Small intestine (tissue), 16 donors: ENCODE results near the gene IL20RB. TPM values are rescaled to one million over a fixed set of nuclear protein-coding genes. Genes with fewer than 3 reads are reported as not detected.
A peak's percentile ranks its signal among the peaks of the same experiment; 100 is the strongest.

ENCODE experiments used
- DNase-seq, 2 donors: peaks; one replicate each; pipeline versions ENCODE4 v3.0.0 to v3.0.0-alpha.2; 2013
- FAIRE-seq: peaks from 2 replicates; lab custom pipeline; 2012; peaks lifted over from hg19 to GRCh38; lab: Jason Lieb, UNC
- H3K27ac ChIP-seq, 3 donors: one replicate each; pipeline ENCODE4 v1.5.1; 2013; ENCODE audit warnings: low read length in 2 of 3, mild to moderate bottlenecking in 2 of 3, control low read depth in 1 of 3, inconsistent platforms in 1 of 3, low read depth in 1 of 3, moderate library complexity in 1 of 3
- H3K27me3 ChIP-seq, 3 donors: one replicate each; pipeline ENCODE4 v1.6.1; 2013; ENCODE audit warnings: low read length in 3 of 3, inconsistent platforms in 1 of 3; ENCODE audit not compliant: control insufficient read depth in 3 of 3, insufficient read depth in 3 of 3
- H3K36me3 ChIP-seq, 3 donors: one replicate each; pipeline ENCODE4 v1.6.1; 2013; ENCODE audit warnings: low read length in 3 of 3, inconsistent platforms in 1 of 3, low read depth in 1 of 3, mild to moderate bottlenecking in 1 of 3, moderate library complexity in 1 of 3; ENCODE audit not compliant: control insufficient read depth in 3 of 3, insufficient read depth in 2 of 3
- H3K4me1 ChIP-seq, 3 donors: one replicate each; pipeline ENCODE4 v1.6.1; 2013; ENCODE audit warnings: low read length in 2 of 3, inconsistent platforms in 1 of 3, low read depth in 1 of 3, mild to moderate bottlenecking in 1 of 3, moderate library complexity in 1 of 3; ENCODE audit not compliant: control insufficient read depth in 3 of 3, insufficient read depth in 2 of 3
- H3K4me3 ChIP-seq, 3 donors: one replicate each; pipeline ENCODE4 v1.5.1; 2013; ENCODE audit warnings: low read length in 3 of 3, control low read depth in 1 of 3, inconsistent platforms in 1 of 3, low read depth in 1 of 3, mild to moderate bottlenecking in 1 of 3, moderate library complexity in 1 of 3
- H3K9me3 ChIP-seq, 2 donors: one replicate each; pipeline ENCODE4 v1.6.1; 2013; ENCODE audit warnings: low read depth in 1 of 2, low read length in 1 of 2; ENCODE audit not compliant: control insufficient read depth in 2 of 2, insufficient read depth in 1 of 2
- WGBS, 3 donors: extraction: QIAGEN DNeasy Blood & Tissue Kit; methylation state at CpG; one replicate each; pipeline ENCODE4 v1.1.7; 2013; 5-methylcytosine and 5-hydroxymethylcytosine counted together
- long read RNA-seq, 10 donors: transcript quantifications; one replicate each; lab custom pipeline, GENCODE V29; 2026
- polyA plus RNA-seq, 4 donors: library from polyadenylated mRNA; stranded (reverse) in 3 of 4; unstranded in 1 of 4; fragments of 200-250 nt in 3 of 4; fragments of 120-200 nt in 1 of 4; gene quantifications; one replicate each; pipeline versions ENCODE4 v1.2.1 to v1.2.3, GENCODE V29; 2013
- donor health status: healthy with polysubstance abuse.
- donor health status: control.
- donor health status: control.
- donor health status: Bipolar disorder and iron deficiency.
- donor health status: healthy.

The IL20RB gene
- polyA plus RNA-seq: under 1 TPM; 0.58 to 0.81 (median 0.72) TPM
- long read RNA-seq, donor 1: 0 reads
- long read RNA-seq, donor 2: 0 reads
- long read RNA-seq, donor 3: 0 reads
- long read RNA-seq, donor 4: 0 reads
- long read RNA-seq, donor 5: 0 reads
- long read RNA-seq, donor 6: 0 reads
- long read RNA-seq, donor 7: 0 reads
- long read RNA-seq, donor 8: 0 reads
- long read RNA-seq, donor 9: 0 reads
- long read RNA-seq, donor 10: 0 reads

GRCh38 chr3:136957751-136958288 is at the start of gene IL20RB:
IL20RB (plus strand) TSS chr3:136957983; CDS start chr3:136958114, 131 bp downstream.
- H3K27ac ChIP-seq: no peak within 1 kb of the TSS

GRCh38 chr3:136908297-136908696 is 49.5 kb upstream of the IL20RB start:
- Histone ChIP-seq H3K4me3 (no peak overlapping the region), H3K4me1 (peaks cover 0 to 6% (median 0%) of the 10 kb centered on the region in 3 donors), H3K27ac (no peak overlapping the region), H3K36me3 (peaks cover 0 to 16% (median 0%) of the 10 kb centered on the region in 3 donors), H3K27me3 (no peaks in the 10 kb centered on the region), H3K9me3 (peaks cover 0 to 51% of the 10 kb centered on the region in 2 donors)
- DNase-seq: no peak
- FAIRE-seq: no peak
- WGBS, 3 donors: 93 to 98% (median 95%) methylated on average over 2 of the region's 2 CpGs

More at GRCh38 chr3:136957751-136958288, at the start of gene IL20RB:
- Histone ChIP-seq H3K27me3 (no peaks in the 10 kb centered on the region), H3K36me3 (no peaks in the 10 kb centered on the region), H3K9me3 (no peaks in the 10 kb centered on the region), H3K4me3 (no peak within 1 kb of the TSS), H3K4me1 (peaks cover 0 to 18% (median 7%) of the 10 kb centered on the region in 3 donors)
- DNase-seq (no peak), FAIRE-seq (no peak)
- 88 to 95% (median 94%) methylated on average over 7 of the region's 7 CpGs for WGBS, 3 donors

- DNase-seq (no peak), FAIRE-seq (no peak)
- Histone ChIP-seq H3K4me1 (peaks cover 0 to 6% (median 0%) of the 10 kb centered on the region in 3 donors), H3K9me3 (peaks cover 0 to 53% of the 10 kb centered on the region in 2 donors), H3K27me3 (no peaks in the 10 kb centered on the region), H3K27ac (no peak overlapping the region), H3K4me3 (no peak overlapping the region), H3K36me3 (peaks cover 0 to 18% (median 0%) of the 10 kb centered on the region in 3 donors)
- 56 to 85% (median 72%) methylated on average over 4 of the region's 4 CpGs for WGBS, 3 donors
These were observed 48.6 kb upstream of the IL20RB start for GRCh38 chr3:136909187-136909586.

- Histone ChIP-seq H3K4me3 (no peak overlapping the region), H3K27ac (no peak overlapping the region), H3K27me3 (no peaks in the 10 kb centered on the region), H3K9me3 (peaks cover 0 to 42% of the 10 kb centered on the region in 2 donors), H3K4me1 (peaks cover 0 to 6% (median 0%) of the 10 kb centered on the region in 3 donors), H3K36me3 (peaks cover 0 to 15% (median 0%) of the 10 kb centered on the region in 3 donors)
- no peak for DNase-seq
- 92 to 93% (median 93%) methylated on average over 2 of the region's 2 CpGs for WGBS, 3 donors
- no peak for FAIRE-seq
These were observed 47.1 kb upstream of the IL20RB start for GRCh38 chr3:136910697-136911096.

- DNase-seq: no peak
- Histone ChIP-seq H3K9me3 (peaks cover 0 to 28% of the 10 kb centered on the region in 2 donors), H3K27me3 (no peaks in the 10 kb centered on the region), H3K36me3 (peaks cover 0 to 4% (median 0%) of the 10 kb centered on the region in 3 donors), H3K4me3 (no peak overlapping the region), H3K4me1 (peaks cover 0 to 4% (median 0%) of the 10 kb centered on the region in 3 donors), H3K27ac (no peak overlapping the region)
- 95 to 100% (median 100%) methylated on average over 1 of the region's 1 CpG for WGBS, 3 donors
- FAIRE-seq: no peak
These were observed 44.6 kb upstream of the IL20RB start for GRCh38 chr3:136913168-136913567.

- Histone ChIP-seq H3K9me3 (peaks cover 0 to 26% of the 10 kb centered on the region in 2 donors), H3K4me3 (no peak overlapping the region), H3K27me3 (no peaks in the 10 kb centered on the region), H3K4me1 (no peaks in the 10 kb centered on the region), H3K36me3 (peaks cover 0 to 4% (median 0%) of the 10 kb centered on the region in 3 donors), H3K27ac (no peak overlapping the region)
- FAIRE-seq (no peak), DNase-seq (no peak)
- WGBS, 3 donors: 89 to 93% (median 91%) methylated on average over 3 of the region's 3 CpGs
These were observed 43.0 kb upstream of the IL20RB start for GRCh38 chr3:136914739-136915138.

- no peaks in the 10 kb centered on the region for H3K4me1 ChIP-seq
- H3K27ac ChIP-seq: no peak overlapping the region
- H3K27me3 ChIP-seq: no peaks in the 10 kb centered on the region
- H3K9me3 ChIP-seq: peaks cover 0 to 26% of the 10 kb centered on the region in 2 donors
- no peak overlapping the region for H3K4me3 ChIP-seq
- no peak for DNase-seq
- FAIRE-seq: no peak
- WGBS, 3 donors: 93 to 100% (median 96%) methylated on average over 1 of the region's 1 CpG
- peaks cover 0 to 4% (median 0%) of the 10 kb centered on the region in 3 donors for H3K36me3 ChIP-seq
These were observed 41.6 kb upstream of the IL20RB start for GRCh38 chr3:136916223-136916622.

- 49 to 53% (median 52%) methylated on average over 1 of the region's 1 CpG for WGBS, 3 donors
- Histone ChIP-seq H3K9me3 (peaks cover 0 to 2% of the 10 kb centered on the region in 2 donors), H3K4me1 (no peaks in the 10 kb centered on the region), H3K27ac (no peak overlapping the region), H3K36me3 (no peaks in the 10 kb centered on the region), H3K27me3 (no peaks in the 10 kb centered on the region), H3K4me3 (no peak overlapping the region)
- DNase-seq (peak in 1 of 2 donors; percentile 52), FAIRE-seq (peak; percentile 30)
These were observed 37.8 kb upstream of the IL20RB start for GRCh38 chr3:136919799-136920580.
